ENCODE measurements around the gene DCHS1. TPM values are rescaled to one million over a fixed set of nuclear protein-coding genes. Genes with fewer than 3 reads are reported as not detected.

DCHS1 gene
- total and polyA plus RNA-seq, 10 of the 15 experiments (the other 5 are each of a cell fraction or from before 2014, with no cell fraction given) = 0.02 to 0.64 (median 0.18) TPM; not detected in 1

GRCh38 chr11:6619004-6619745 lies 36.4 kb downstream of the DCHS1 start, which contains the start of gene TPP1 (continued):
- no peak for TF ChIP-seq ETV6 (conservative IDR thresholded peaks at IDR 0.05 in 1 of 2, IDR thresholded peaks at IDR 0.05 in 1 of 2; ENCODE audit: borderline replicate concordance in 1 of 2, low read depth in 1 of 2)
- TF ChIP-seq ZZZ3 (IDR thresholded peaks at IDR 0.05; ENCODE audit: control insufficient read depth, insufficient read length, low read depth) = no peak
- TF ChIP-seq ZNF207 (IDR thresholded peaks at IDR 0.05; ENCODE audit: borderline replicate concordance) = no peak
- peak; percentile 38 for TF ChIP-seq SKIL (IDR thresholded peaks at IDR 0.05; ENCODE audit: low read depth, poor library complexity, severe bottlenecking)
- no peak; the same call in 1 of the 2 replicates for TF ChIP-seq CBFB (IDR thresholded peaks at IDR 0.05; ENCODE audit: low read depth)
- no peak for TF ChIP-seq SIX5 (IDR thresholded peaks at IDR 0.05; ENCODE audit: low read depth, low read length, severe bottlenecking)
- TF ChIP-seq YBX1 (IDR thresholded peaks at IDR 0.05) = no peak
- TF ChIP-seq RELA (IDR thresholded peaks at IDR 0.05; ENCODE audit: borderline replicate concordance, partially characterized antibody) = peak; percentile 91
- TF ChIP-seq USF2 (IDR thresholded peaks at IDR 0.05; ENCODE audit: borderline replicate concordance, low read depth, low read length) = peak; percentile 99
- TF ChIP-seq NBN (IDR thresholded peaks at IDR 0.05) = peak; percentile 88
- no peak for TF ChIP-seq BRCA1 (IDR thresholded peaks at IDR 0.05; ENCODE audit: low read depth, low read length)
- TF ChIP-seq NR2C1 (IDR thresholded peaks at IDR 0.05) = no peak
- TF ChIP-seq FOXK2 (IDR thresholded peaks at IDR 0.05) = no peak
- TF ChIP-seq SUPT20H (IDR thresholded peaks at IDR 0.05; ENCODE audit: borderline replicate concordance, control insufficient read depth, low read depth, low read length) = no peak
- TF ChIP-seq TAF1 (IDR thresholded peaks at IDR 0.05; ENCODE audit: borderline replicate concordance, low read depth, low read length) = no peak
- no peak for TF ChIP-seq PML (IDR thresholded peaks at IDR 0.05; ENCODE audit: low read length)
- TF ChIP-seq SMARCA5 (IDR thresholded peaks at IDR 0.05) = no peak
- TF ChIP-seq SIN3A (IDR thresholded peaks at IDR 0.05; ENCODE audit: low read depth, low read length) = peak; percentile 95
- TF ChIP-seq SREBF2 (IDR thresholded peaks at IDR 0.05; ENCODE audit: low read length) = no peak; the same call in 1 of the 2 replicates
- no peak for TF ChIP-seq NR2C2 (IDR thresholded peaks at IDR 0.05; ENCODE audit: borderline replicate concordance, control insufficient read depth, insufficient read length, low read depth)
- no peak for TF ChIP-seq CBX3 (IDR thresholded peaks at IDR 0.05; ENCODE audit: borderline replicate concordance, low read depth)
- peak in 1 of 2 experiments; percentile 57; a peak in 1 of 3 replicates for TF ChIP-seq EGR1 (IDR thresholded peaks at IDR 0.05; ENCODE audit: borderline replicate concordance in 1 of 2, low read depth in 2 of 2, low read length in 2 of 2)
- TF ChIP-seq MXI1 (IDR thresholded peaks at IDR 0.05; ENCODE audit: low read depth, low read length) = peak; percentile 74; the same call in 1 of the 2 replicates
- TF ChIP-seq KDM1A (IDR thresholded peaks at IDR 0.05; ENCODE audit: borderline replicate concordance) = no peak
- TF ChIP-seq BCLAF1 (IDR thresholded peaks at IDR 0.05) = no peak
- no peak for TF ChIP-seq KAT2A (conservative IDR thresholded peaks at IDR 0.05; ENCODE audit: control insufficient read depth, low read depth, low read length)

All from GM12878 (cell line).